NCI-H2227 (cell line): ENCODE results near the gene GABRD.

ENCODE experiments used
- DNase-seq: peaks from one replicate; lab custom pipeline; 2025; ENCODE audit not compliant: unreplicated experiment; lab: John Stamatoyannopoulos, UW

Gene GABRD

DNA sequence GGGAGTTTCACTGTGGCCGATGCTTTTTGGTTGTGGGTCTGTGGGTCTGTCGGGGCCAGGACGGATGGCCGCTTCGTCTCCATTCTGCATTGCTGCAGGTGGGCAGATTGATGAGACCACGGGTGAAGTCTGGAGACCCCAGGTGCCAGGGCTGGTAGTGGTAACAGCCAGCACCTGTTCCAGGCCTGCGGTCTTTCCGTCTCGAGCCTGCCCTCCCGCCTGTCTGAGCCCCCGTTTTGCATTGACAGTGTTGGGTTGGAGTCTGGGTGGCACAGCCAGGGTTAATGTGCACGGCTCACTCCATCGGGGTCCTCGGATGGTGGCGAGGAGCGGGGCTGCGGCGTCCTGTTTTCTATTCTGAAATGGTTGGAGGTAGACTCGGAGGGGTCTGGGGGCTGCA is 55.3 kb downstream of the GABRD start:
- no peak for DNase-seq

DNA sequence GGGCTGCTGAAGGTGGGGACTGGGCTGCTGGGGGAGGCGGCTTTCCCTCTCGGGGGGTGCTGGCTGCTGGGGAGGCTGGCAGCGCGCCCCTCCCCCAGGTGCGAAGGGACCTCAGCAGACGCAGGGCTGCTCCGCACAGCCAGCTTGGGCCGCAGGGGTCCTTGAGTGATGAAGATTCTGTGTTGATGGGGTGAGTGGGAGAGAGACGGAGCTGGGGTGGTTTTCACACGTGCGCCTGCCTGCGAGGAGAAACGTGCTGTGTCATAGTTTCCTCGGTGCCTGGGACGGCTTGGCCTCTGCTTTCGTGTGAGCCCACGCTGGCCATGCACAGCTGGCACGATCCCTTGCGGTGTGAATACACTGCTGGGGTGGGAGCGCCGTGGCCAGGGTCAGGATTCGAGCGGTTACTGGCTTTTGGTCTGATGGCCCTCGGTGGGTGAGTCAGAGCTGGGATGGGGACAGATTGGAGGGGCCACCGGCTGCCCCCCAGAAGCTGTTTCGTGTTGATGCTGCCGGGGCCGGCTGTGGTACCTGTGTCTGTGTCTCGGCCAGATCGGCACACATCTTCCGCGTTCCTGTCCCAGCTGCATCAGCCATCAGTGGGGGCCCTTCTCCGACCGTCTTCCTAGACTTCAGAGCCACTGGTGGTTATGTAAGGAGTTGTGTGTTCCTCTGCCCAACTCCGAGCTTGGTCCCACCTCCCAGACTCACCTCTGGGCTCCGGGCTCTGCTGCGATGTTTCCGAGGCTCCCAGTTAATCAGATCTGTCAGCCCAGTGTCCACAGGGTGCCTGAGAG is 56.0 kb downstream of the GABRD start:
- peak; percentile 47 for DNase-seq

DNA sequence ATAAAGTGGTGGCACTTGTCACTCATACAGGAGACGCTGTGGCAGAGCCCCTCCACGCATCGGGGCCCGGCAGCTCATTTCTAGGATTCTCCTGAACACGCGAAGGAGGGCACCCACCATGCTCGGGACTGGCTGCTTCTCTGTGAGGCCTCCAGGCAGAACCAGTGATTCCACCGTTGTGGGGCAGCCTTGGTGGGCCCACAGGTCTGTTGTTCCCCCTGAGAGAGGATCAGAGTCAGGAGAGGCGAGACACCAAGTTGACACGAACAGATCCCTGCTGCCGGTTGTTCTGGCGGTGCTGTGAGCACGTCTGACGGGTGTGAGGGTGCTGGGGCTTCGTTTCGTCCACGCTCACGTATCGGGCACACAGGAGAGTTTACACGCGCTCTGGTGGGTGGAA is 57.7 kb downstream of the GABRD start:
- DNase-seq: no peak

DNA sequence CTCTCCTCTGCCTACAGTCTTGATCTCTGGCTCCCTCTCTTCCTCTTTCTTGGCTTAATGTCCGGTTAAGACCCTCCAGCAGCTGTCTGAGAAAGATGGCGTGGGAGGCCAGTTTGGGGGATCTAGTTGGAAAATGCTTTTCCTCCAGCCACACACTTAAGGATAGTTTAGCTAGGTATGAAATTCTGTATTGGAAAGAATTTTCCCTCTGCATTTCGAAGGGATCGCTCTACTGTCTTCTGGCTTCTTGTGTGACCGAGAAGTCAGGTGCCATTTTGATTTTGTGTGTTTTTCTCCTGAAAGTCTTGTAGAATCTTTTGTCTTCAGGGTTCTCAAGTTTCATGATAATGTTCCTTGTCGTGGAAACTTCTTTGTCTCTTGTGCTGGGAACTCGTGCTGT is 59.0 kb downstream of the GABRD start:
- no peak for DNase-seq

DNA sequence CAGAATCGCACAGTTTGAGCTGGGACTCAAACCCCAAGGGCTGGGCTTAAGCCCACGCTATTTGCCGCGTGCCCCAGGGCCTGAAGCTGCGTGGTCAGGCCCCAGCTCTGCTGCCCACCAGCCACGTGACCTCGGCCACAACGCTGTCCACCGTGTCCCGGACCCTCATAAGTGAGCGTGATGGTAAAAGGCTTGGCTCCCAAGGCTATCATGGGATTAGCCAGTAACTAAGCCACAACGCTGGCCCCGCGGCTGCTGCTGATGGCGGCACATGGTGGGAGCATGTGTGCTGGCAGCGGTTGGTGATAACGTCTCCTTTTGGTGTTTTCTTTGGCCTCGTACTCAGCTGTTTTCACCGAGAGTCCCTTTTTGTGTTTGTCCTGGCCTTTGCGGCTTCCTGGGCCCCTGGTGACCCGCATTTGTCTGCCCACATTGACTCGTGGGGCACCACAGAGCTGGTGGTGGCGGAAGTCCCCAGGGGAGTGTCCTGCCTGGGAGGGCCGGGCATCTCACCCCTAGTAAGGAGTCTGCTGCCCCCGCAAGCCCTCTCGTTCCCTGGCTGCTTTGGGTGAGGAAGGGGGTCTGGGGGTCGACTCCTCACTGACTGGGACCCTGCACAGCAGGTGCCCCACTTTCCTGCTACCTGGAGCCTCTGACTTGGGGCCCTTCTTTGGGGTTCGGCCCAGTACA is 60.4 kb downstream of the GABRD start:
- DNase-seq: no peak

DNA sequence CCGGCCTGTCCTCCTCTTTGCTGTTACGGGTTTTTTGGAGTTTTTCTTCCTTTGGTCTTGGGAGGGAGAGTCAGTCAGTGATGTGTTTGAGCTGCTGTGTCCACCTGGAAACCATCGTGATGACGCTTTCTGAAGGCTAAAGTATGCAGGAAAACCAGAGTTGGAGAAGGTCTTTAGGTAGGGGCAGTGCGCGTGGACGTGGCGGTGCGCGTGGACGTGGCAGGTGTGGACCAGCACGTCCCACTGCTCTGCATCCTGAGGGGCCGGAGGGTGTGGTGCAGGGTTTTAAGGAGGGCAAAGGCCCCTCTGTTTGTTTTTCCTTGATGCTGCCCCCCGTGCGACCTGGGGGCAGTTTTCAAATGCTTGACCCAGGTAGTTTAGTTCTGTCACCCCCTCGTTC is 61.0 kb downstream of the GABRD start:
- no peak for DNase-seq
